ENCODE data around the gene DCAF17. TPM values are rescaled to one million over a fixed set of nuclear protein-coding genes. Genes with fewer than 3 reads are reported as not detected.
"Not testable (repeated sequence)": the region's sequence is repeated elsewhere in the genome, so short reads cannot be mapped to it uniquely, and the experiment has no call there.

The DCAF17 gene
- total RNA-seq, 4 donors from 2014 or later: 14.6 to 50.8 (median 23.8) TPM

- intact Hi-C loops (cut with DNase I; ENCODE audit: low total_unique reads): no loop called here
- no peaks in the 10 kb centered on the region for H3K27me3 ChIP-seq
Observed at GRCh38 chr2:171416009-171416926, 17.8 kb upstream of the DCAF17 start.

GRCh38 chr2:171419333-171419732, 14.7 kb upstream of the DCAF17 start:
- no peak for DNase-seq

More at GRCh38 chr2:171416009-171416926, 17.8 kb upstream of the DCAF17 start:
- Histone ChIP-seq H3K36me3 (no peaks in the 10 kb centered on the region), H3K4me1 (no peaks in the 10 kb centered on the region), H3K9me3 (no peaks in the 10 kb centered on the region), H3K27ac (peak overlapping the region in 1 of 2 donors; percentile 32), H3K4me3 (no peak overlapping the region)
- TF ChIP-seq POLR2A (IDR thresholded peaks at IDR 0.05): no peak
- TF ChIP-seq CTCF (IDR thresholded peaks at IDR 0.05): peak; percentile 76 to 77 (median 76)
- DNase-seq: peak; percentile 80 to 90

GRCh38 chr2:171420728-171421563, 13.1 kb upstream of the DCAF17 start:
- TF ChIP-seq CTCF (IDR thresholded peaks at IDR 0.05) (no peak), POLR2A (IDR thresholded peaks at IDR 0.05) (no peak)
- H3K27me3 ChIP-seq: no peaks in the 10 kb centered on the region
- H3K4me3 ChIP-seq: no peak overlapping the region
- DNase-seq: no peak
- intact Hi-C loops (cut with DNase I; ENCODE audit: low total_unique reads): loop anchor here (5.0 kb wide), 1 partner anchor 449 kb away; no protein-coding TSS in a partner anchor
- no peaks in the 10 kb centered on the region for H3K4me1 ChIP-seq
- no peaks in the 10 kb centered on the region for H3K9me3 ChIP-seq
- no peak overlapping the region for H3K27ac ChIP-seq
- H3K36me3 ChIP-seq: no peaks in the 10 kb centered on the region

More at GRCh38 chr2:171419333-171419732, 14.7 kb upstream of the DCAF17 start:
- Histone ChIP-seq H3K9me3 (no peaks in the 10 kb centered on the region), H3K4me3 (no peak overlapping the region), H3K36me3 (no peaks in the 10 kb centered on the region), H3K27me3 (no peaks in the 10 kb centered on the region), H3K4me1 (no peaks in the 10 kb centered on the region), H3K27ac (no peak overlapping the region)
- intact Hi-C loops (cut with DNase I; ENCODE audit: low total_unique reads): no loop called here
- no peak for TF ChIP-seq CTCF (IDR thresholded peaks at IDR 0.05)
- TF ChIP-seq POLR2A (IDR thresholded peaks at IDR 0.05): no peak

GRCh38 chr2:171422710-171423495, 11.1 kb upstream of the DCAF17 start:
- H3K4me3 ChIP-seq, H3K4me1 ChIP-seq, H3K27me3 ChIP-seq, DNase-seq, H3K27ac ChIP-seq, H3K36me3 ChIP-seq, H3K9me3 ChIP-seq: not testable (repeated sequence)
- intact Hi-C loops (cut with DNase I; ENCODE audit: low total_unique reads): loop anchor here (5.0 kb wide), 1 partner anchor 451 kb away; no protein-coding TSS in a partner anchor

Data from uterus (tissue), 4 donors.